GOT3 (cell line): ENCODE results near the gene CHST14.

Experiments used
- DNase-seq: peaks from one replicate; lab custom pipeline; 2025; ENCODE audit warnings: mixed read lengths; lab: John Stamatoyannopoulos, UW

Gene CHST14, protein sequence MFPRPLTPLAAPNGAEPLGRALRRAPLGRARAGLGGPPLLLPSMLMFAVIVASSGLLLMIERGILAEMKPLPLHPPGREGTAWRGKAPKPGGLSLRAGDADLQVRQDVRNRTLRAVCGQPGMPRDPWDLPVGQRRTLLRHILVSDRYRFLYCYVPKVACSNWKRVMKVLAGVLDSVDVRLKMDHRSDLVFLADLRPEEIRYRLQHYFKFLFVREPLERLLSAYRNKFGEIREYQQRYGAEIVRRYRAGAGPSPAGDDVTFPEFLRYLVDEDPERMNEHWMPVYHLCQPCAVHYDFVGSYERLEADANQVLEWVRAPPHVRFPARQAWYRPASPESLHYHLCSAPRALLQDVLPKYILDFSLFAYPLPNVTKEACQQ

DNA sequence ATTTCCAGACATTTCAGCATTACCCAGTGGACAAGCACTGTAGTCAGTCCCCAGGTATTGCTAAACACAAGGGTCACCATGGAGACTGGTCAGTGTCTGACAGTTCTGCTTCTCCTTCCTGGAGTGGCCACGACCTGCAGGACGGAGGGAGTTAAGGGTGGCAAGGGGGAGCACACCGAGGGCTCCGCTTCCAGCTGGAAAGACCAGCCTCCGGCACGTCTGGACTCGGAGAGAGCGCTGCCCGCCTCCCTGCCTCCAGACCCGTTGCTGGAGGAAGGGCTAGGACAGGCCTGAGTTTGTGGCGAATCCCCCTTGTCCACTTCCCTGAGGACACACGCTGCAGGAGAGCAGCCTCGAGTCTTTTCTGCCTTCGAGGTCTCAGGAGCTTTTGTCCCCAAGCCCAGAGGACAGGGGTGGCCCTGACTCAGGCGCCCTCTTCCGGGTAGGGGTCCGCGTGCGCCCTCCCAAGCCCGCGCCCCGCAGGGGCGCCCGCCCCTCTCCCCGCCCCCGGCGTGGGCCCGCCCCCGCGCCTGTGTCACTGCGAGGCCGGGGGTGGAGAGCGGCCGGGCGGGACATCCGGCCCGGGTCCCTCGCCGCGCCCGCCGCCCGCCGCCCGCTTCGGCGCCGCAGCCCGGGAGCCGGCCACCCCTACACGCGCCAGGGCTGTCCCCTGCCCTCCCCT lies at the start of gene CHST14:
CHST14 (plus strand) TSS at position 562 of the 682 bp plus-strand sequence. CDS start 230 bp downstream, outside the sequence.
- no peak for DNase-seq

DNA sequence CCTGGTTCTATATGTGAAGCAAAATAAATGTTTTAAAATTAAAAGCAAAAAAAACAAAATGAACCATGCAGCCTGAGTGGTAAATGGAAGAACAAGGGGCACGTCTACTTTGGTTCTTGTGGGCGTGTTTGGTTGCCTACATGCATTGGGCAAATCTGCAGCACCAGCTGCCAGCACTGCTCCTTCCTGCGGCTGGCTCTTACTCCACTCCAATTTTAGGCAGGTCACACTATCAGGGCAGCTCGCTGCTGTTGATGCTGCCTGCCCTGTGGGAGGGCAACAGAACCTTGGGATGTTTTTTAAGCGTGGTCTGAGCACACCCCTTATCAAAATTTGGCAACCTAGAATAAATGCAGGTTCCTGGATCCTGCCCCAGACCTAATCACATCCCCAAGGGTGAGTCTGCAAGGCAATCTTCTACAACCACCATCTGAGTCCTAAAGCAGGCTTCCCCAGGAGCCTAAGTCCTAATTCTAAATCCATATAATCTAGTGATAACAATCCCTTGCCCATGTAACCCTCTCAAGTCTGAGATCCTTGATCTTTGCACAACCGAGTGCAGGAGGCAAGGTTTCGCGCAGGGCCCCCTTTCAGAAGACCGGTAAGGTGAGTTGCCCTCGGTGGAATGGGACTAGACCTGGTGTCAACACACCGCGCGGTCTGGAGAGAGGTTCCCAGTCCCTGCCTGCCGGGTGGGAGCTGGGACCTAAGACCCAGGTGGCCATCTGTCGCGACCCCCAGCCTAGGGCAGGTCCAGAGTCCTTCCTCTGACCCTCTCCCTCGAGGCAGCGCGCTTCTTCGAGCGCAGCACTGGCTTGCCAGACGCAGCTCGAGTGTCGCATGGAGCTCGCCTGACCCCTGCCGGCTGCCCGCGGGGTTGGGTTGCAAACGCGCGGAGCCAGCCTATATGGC lies 49.3 kb upstream of the CHST14 start:
- no peak for DNase-seq

DNA sequence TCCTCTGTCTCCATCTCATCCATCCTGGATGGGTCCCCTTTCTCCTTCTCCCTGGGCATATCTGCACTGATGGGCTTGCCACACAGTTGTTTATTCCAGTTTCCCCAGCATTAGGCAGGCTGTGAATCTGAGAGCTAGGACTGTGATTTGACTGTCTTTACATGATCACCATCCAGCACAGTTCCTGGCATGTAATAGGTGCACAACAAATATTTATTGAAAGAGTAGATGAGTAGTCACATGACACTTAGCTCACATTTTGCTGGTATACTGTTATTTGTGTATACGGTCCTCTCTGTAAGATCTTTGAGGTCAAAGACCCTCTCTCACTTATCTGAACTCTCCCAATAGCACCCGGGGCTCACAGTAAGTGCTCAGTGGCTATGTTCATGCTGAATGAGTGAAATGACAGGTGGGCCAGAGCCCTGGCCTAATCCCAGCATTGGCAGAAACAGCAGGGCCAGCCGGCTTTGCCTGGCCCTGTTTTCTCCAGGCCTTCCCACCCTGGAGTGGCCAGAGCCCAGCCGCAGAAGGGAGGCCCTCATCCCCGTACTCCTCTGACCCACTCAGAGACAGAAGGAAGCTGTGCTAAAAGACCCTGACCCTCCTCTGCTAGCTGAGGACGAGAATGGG lies 46.2 kb upstream of the CHST14 start:
- no peak for DNase-seq

DNA sequence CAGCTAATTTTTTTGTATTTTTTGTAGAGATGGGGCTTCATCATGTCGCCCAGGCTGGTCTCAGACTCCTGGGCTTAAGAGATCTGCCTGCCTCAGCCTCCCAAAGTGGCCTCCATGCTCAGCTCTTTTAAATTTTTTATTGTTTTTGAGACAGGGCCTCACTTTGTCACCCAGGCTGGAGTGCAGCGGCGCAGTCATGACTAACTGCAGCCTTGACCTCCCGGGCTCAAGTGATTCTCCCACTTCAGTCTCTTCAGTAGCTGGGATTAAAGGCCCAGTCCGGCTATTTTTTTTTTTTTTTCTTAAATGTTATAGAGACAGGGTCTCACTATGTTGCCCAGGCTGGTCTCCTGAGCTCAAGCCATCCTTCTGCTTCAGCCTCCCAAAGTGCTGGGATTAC lies 45.1 kb upstream of the CHST14 start:
- DNase-seq = no peak

DNA sequence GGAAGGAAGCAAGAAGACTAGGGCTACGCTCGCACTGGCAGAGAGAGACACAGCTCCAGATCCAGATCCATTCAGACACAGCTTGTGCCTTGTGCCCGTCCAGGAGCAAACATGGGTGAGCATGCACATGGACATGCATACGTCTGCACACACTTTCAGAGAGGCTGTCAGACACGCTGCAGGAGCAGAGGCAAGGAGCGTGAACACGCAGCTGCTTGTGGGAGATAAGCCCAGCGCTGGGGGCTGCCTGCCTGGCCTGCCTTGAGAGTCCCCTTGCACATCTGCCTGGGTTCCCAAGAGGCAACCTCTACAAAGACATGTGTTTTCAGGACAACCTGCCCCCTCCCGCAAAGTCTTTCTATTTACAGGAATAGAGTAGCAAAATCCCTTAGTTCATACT lies 43.6 kb upstream of the CHST14 start:
- DNase-seq = no peak

DNA sequence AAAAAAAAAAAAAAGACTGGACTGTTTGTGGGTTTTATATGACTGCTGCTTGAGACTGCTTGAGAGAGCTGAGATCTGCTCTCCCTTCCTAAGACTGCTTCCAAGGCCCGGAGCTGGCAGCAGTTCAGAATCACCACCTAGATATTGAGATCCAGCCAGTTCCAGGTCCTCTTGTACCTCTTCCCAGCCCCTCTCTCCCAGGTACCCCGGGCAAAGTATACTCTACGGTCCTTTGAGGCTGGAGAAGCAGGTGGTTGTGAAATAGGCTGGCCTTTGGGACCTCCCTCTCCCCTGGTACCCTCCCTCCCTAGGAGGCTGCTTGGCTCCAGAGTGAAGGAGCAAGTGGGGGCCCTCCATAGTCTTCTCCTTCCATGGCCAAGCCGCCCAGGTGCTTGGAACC lies 42.6 kb upstream of the CHST14 start:
- DNase-seq = no peak

DNA sequence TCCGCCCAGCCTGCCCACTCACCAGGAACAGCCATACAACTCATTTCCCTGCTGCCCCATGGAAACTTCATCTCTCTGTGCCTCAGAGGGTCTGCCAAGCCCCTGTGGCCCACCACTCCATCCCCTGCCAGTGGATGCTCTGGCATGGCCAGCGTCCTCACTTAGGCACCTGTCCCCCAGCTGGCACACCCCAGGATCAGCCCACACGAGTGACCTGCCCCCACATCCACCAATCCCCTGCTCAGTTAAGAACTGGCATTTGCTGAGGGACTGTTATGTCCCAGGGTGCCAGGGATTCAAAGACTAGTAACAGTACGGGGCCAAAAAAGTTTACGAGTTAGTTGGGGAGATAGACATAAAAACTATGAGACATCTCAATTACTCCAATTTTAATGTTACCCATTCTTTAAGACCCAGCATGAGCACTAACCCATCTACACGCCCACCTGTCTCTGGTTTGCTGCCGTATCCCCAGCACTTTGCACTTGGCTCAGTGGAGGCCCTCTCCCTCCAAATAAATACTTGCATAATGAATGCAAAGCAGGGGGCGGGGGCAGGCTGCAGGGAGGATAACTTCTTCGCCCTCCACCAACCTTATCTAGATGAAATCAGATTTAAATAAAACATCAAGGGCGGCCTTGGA lies 41.6 kb upstream of the CHST14 start:
- DNase-seq = no peak

DNA sequence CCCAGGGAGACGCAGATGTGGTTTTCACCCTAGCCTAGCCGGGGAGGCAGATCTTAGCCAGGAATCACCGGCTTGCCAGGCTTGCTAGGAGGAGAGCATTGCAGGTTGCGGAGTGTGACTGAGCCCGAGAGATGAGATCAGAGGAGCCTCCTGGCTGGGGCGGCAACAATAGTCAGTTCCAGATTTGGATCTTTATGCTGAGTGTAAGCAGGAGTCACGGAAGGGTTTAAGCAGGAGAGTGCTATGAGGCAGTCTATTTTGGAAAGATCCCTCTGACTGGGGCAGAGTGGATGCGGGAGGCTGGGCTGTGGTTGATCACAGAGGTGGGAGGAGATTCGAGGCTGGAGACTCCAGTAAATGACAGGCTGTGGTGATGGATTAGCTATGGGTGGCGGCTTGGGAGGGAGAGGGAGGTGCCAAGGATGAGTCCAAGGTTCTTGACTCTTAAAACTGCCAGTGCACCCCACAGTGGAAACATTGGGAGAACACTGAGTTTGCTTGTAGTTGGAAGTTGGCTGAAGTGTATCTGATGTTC lies 40.4 kb upstream of the CHST14 start:
- DNase-seq = peak; percentile 57

DNA sequence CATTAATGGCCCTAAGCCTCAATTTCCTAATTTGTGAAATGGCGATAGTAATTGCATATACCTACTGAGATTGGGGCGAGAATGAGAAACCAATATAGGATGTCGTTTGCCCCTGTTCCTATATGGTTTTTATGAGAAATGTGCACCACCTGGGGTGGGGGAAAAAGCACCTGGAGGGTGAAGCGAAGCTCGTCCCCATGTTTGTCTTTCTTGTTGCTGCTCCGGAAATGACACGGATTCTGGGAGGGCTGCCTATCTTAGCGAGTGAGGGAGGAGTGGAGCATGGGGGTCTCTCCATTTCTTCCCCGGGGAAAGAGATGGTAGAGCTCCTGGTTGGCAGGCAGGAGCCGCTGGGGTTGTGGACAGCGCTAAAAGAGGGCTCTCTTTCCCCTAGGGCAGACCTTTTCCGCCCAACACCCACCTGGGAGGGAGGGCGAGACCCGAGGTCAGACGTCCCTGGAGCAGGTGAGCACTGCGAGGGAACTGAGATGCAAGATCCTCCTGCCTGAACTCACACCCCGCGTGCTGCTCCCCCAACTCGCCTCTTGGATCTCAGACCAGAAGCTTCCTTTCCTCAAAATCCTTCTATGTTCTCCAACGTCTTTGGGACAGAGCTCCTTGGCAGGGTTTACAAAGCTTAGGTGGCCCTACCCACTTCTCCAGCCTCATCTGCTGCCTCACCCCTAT lies 35.6 kb upstream of the CHST14 start:
- no peak for DNase-seq

DNA sequence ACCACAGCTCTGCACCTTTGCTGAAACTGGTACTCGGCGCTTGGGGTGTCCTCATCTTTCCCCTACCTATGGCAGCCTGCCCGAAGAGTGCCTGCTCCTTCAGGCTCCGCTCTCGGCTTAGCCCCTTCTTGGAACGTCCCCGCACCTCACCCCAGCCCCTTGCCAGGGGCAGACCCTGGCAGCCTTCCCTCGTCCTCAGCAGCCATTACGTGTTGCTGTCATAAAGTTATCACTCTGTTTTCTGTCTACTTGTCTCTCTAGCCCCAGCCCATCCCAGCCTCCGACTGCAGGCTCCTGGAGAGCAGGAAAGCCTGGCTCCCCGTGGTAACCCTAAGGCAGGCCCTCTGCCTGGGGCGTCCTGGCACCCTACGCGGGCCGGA lies 35.1 kb upstream of the CHST14 start:
- no peak for DNase-seq

DNA sequence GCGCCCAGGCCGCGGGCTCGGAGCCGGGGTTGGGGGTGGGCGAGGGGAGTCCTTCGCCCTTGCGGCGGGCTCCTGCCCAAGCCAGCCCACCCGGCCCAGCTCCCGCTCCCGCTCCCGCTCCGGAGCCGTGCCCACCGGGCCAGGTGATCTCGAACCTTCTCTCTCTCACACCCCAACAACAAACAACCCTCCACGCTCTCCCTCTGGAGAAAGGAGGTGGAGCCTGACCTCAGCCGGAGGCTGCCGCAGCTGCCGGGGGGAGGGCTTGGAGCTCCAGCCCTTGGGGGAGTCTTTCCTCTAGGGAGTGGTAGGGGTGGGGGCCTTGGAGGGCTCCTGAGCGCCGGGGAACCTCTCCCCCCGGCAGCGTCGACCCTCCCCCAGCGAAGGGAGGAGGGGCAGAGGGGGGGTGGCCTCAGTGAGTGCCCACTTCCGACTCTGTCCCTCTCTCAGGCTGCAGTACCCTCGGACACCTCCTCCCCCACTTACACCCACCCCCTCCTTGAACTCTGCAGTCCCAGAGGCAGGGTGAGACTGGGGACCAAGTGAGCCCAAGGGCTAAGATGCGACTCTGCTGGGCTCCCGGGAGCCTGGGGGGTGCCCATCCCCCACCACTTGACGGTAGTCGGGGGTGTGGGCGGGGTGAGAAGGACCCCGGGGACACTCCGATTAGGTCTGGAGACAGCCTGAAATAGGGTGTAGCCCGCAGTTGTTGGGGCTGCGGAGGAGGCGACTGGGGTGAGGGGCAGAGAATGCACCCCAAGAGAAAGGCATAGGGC lies 34.5 kb upstream of the CHST14 start:
- no peak for DNase-seq

DNA sequence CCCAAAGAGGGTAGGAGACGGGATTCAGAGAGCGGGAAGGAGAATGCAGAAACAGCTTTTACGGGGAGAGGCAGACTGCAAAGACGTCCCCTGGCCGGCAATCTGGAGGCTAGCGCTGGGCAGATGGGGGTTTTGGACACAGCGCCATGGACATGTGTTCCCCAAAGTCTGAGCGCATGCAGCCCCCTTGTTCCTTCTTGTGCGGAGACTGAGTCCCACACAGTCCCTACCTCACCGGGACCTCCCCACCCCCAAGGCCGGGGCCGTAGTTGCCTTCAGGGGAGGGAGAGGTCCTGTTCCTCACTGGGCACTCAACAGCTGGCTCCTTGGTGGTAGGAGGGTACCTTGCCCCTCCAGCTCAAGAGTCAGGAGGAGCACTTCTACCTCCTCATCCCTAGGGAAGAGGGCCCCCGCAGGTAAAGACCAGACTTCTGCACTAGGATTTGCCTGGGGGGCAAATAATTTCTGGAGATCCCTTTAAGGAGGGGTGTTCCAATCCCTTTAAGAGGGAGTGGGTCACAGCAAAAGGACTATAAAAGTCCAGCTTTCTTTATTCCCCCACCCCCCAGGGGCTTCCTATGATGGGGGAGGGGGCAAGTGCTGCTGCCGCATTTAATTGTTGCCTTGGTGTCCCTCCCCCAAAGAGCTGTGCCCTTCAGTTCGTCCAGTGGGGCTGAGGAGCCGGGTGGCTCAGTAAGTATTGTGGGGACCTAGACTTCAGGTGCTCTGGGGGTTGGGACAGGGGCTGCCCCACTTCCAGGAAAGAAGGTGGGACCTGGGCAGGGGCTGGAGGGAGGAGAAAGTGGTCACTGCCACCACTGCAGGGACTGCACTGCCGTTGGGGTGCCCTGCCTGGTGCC lies 33.7 kb upstream of the CHST14 start:
- DNase-seq = no peak

DNA sequence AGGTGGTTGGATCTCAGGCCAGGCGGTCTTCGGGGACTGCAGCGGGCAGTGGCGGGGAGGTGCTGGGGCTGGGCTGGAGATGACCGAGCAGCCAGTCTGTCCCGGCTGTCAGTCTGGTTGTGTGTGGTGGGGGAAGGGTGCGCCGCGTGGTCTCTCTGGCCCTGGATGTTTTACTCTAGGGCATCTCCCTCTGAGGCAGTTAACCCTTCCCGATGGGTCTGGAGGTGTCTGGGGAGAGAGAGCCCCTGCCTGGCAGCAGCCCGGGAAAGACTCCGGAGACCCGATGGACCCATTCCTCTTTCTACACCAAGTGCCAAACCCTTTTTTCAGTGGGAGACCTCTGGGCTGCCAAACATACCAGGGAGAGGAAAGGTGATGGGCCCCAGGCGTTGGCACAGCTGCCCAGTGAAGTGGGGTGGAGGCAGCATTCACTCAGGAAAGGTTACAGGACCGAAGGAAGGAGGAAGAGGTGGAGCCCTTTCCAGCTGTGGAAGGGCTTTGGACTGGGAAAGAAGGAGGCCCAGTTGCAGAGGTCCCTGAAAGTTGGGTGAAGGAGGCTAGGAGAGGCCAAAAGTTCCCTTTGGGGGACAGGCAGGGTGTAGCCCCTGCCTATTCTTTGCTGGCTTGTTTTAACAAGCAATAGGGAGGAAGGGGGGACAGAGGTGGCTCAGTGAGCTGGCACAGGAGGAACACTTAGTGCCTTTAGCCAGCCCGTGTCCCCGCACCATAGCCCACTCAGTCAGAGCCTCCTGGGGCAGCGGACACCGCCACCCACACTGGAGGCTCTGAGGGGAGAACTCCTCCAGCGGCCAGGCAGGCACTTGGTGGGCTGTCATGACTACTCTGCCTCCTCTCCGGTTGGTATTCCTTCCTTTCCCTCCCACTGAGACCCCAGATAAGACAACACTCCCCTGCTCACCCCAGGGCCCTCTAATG lies 32.8 kb upstream of the CHST14 start:
- DNase-seq = no peak

DNA sequence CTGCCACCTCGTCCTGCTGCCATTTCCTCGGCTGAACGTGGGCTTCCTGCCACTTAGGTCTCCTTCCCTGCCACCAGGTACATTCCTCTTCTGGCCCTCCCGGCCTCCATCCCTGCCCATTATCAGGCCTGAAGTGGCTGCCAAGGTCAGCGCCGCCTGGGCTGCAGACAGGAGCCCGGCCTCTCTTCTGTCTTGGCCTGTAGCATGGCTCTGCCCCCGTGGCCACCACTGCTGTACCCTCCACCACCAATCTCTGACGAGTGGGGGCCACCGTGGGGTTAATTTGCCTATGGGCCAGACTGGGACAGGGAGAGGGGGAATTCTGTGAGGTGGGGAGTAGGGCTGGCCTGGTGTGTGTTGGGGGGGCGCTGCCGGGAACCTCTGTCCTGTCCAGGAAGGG lies 32.1 kb upstream of the CHST14 start:
- no peak for DNase-seq

DNA sequence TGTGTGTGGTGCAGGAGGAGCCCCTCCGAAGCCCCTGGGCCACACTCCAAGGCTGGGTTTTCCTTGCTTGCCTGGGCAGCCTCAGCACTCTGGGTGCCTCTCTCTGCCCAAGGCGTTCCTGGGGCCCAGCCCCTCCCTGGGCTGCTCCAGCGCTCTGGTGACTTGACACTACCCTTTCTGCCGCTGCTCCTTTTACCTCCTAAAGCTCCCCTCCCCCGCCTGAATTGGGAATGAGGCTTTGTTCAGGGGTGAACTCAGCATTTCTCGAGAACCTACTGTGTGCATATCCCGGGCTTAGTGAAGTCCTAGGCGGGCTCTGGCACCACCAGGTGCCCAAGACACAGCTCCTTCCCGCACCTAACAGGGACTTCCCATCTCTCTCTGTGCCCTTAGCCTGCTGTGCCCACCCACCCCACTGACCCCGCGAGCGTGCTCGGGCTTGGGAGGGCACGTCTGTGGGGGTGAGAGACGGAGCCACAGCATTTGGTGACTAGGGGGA lies 31.3 kb upstream of the CHST14 start:
- DNase-seq = no peak

DNA sequence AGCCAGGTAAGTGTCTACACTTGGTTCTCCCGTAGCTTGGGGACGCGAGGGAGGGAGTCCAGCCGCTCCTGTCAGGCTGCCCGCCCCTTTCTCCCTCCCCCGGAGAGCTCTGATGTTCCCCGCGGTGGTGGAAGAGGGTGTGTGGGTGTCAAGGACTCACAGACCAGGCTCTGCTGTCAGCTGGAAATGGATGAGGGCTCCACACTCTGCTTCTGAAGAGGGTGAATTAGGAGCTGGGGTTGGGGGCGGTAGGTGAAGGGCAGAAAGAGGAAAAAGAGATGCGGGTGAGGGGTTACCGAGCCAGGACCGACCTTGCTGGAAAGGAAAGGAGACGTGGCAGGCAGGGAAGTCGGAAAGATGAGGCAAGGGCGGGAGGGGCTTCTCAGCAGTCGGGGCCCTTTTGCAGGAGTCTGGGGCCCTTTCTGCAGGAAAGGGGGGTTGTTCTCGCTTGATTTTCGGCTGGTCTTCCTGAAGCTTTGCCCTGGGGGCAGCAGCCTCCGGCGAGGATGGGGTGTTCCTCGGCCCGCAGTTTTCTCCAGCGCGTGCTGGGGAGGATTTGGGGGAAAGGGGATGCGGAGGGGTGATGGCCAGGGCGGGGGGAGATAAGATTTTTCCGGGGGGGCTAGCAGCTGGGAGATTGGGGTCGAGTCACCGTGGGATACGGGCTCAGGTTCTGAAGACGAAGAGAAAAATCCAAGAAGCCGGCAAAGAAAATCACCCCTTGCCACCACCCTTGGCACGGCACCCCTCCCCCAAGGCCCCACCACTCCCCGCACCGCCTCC lies 30.6 kb upstream of the CHST14 start:
- DNase-seq = no peak
